H9 (cell line): ENCODE data around the gene NCBP2L. TPM values are rescaled to one million over a fixed set of nuclear protein-coding genes. Genes with fewer than 3 reads are reported as not detected.

Source experiments
- DNase-seq: peaks from one replicate; pipeline ENCODE4 v3.0.0-alpha.2; 2017
- H2AFZ ChIP-seq: one replicate; pipeline ENCODE4 v1.6.1; 2013; ENCODE audit warnings: mild to moderate bottlenecking, low read length, control low read depth, moderate library complexity
- H2AK5ac ChIP-seq: 2 replicates; pipeline ENCODE4 v1.6.1; 2013; ENCODE audit warnings: low read length, control low read depth, mixed read lengths; ENCODE audit not compliant: insufficient read length
- H2BK120ac ChIP-seq: one replicate; pipeline ENCODE4 v1.6.1; 2013; ENCODE audit warnings: low read depth, mild to moderate bottlenecking, low read length, control low read depth, inconsistent platforms; ENCODE audit not compliant: poor library complexity, severe bottlenecking
- H2BK12ac ChIP-seq: 2 replicates; pipeline ENCODE4 v1.6.1; 2013; ENCODE audit warnings: low read length, control low read depth, mixed read lengths, low read depth; ENCODE audit not compliant: insufficient read length
- H2BK15ac ChIP-seq: 2 replicates; pipeline ENCODE4 v1.6.1; 2013; ENCODE audit warnings: low read depth, low read length, control low read depth
- H2BK20ac ChIP-seq: one replicate; pipeline ENCODE4 v1.6.1; 2013; ENCODE audit warnings: low read depth, mild to moderate bottlenecking, low read length, control low read depth, inconsistent platforms; ENCODE audit not compliant: poor library complexity, severe bottlenecking
- H2BK5ac ChIP-seq: 2 replicates; pipeline ENCODE4 v1.6.1; 2013; ENCODE audit warnings: low read length, control low read depth, mixed read lengths; ENCODE audit not compliant: insufficient read length
- H3K14ac ChIP-seq: 2 replicates; pipeline ENCODE4 v1.6.1; 2013; ENCODE audit warnings: low read length, control low read depth; ENCODE audit not compliant: insufficient read depth
- H3K18ac ChIP-seq: 2 replicates; pipeline ENCODE4 v1.6.1; 2013; ENCODE audit warnings: low read depth, mild to moderate bottlenecking, mixed read lengths, low read length, control low read depth; ENCODE audit not compliant: insufficient read length
- H3K23ac ChIP-seq: 2 replicates; pipeline ENCODE4 v1.6.1; 2013; ENCODE audit warnings: low read length, control low read depth, mixed read lengths, low read depth; ENCODE audit not compliant: insufficient read length
- H3K23me2 ChIP-seq: 2 replicates; pipeline ENCODE4 v1.6.1; 2013; ENCODE audit warnings: low read depth, mild to moderate bottlenecking, mixed read lengths, low read length, control low read depth; ENCODE audit not compliant: insufficient read length, poor library complexity, severe bottlenecking
- H3K27ac ChIP-seq: 2 replicates; pipeline ENCODE4 v1.5.1; 2013; ENCODE audit warnings: low read length, control low read depth, mixed read lengths, low read depth; ENCODE audit not compliant: insufficient read length
- H3K27me3 ChIP-seq: 2 replicates; pipeline ENCODE4 v1.6.1; 2013; ENCODE audit warnings: low read length, control low read depth, inconsistent platforms; ENCODE audit not compliant: insufficient read depth
- H3K4ac ChIP-seq: 2 replicates; pipeline ENCODE4 v1.6.1; 2013; ENCODE audit warnings: low read depth, mild to moderate bottlenecking, control low read depth, inconsistent platforms, low read length, moderate library complexity
- H3K4me1 ChIP-seq: 2 replicates; pipeline ENCODE4 v1.6.1; 2013; ENCODE audit warnings: low read length, control low read depth, inconsistent platforms; ENCODE audit not compliant: insufficient read depth
- H3K4me2 ChIP-seq: 2 replicates; pipeline ENCODE4 v1.6.1; 2013; ENCODE audit warnings: low read length, control low read depth, mixed read lengths; ENCODE audit not compliant: insufficient read length, insufficient read depth
- H3K56ac ChIP-seq: 2 replicates; pipeline ENCODE4 v1.6.1; 2013; ENCODE audit warnings: low read depth, mild to moderate bottlenecking, mixed read lengths, low read length, control low read depth; ENCODE audit not compliant: insufficient read length
- H3K79me1 ChIP-seq: 2 replicates; pipeline ENCODE4 v1.6.1; 2013; ENCODE audit warnings: low read depth, mild to moderate bottlenecking, moderate library complexity, low read length, control low read depth, inconsistent platforms; ENCODE audit not compliant: insufficient read depth, poor library complexity, severe bottlenecking
- H3K79me2 ChIP-seq: 2 replicates; pipeline ENCODE4 v1.6.1; 2013; ENCODE audit warnings: low read length, control low read depth, inconsistent platforms; ENCODE audit not compliant: insufficient read depth
- H3K9ac ChIP-seq: 2 replicates; pipeline ENCODE4 v1.6.1; 2013; ENCODE audit warnings: low read length, control low read depth, mixed read lengths; ENCODE audit not compliant: insufficient read length; ENCODE audit errors: extremely low read depth
- H3K9me3 ChIP-seq: one replicate; pipeline ENCODE4 v1.6.1; 2013; ENCODE audit warnings: low read depth, low read length, inconsistent platforms; ENCODE audit not compliant: control insufficient read depth
- H3T11ph ChIP-seq: one replicate; pipeline ENCODE4 v1.6.1; 2013; ENCODE audit warnings: mild to moderate bottlenecking, low read length, control low read depth, inconsistent platforms
- H4K20me1 ChIP-seq: one replicate; pipeline ENCODE4 v1.6.1; 2013; ENCODE audit not compliant: control insufficient read depth, insufficient read length, insufficient read depth
- H4K5ac ChIP-seq: 2 replicates; pipeline ENCODE4 v1.6.1; 2013; ENCODE audit warnings: low read depth, mild to moderate bottlenecking, mixed read lengths, low read length, control low read depth; ENCODE audit not compliant: insufficient read length
- H4K8ac ChIP-seq: replicated peaks from 2 replicates; pipeline ENCODE4 v1.6.1; 2013; ENCODE audit warnings: low read length, control low read depth, mixed read lengths, low read depth; ENCODE audit not compliant: insufficient read length
- H4K91ac ChIP-seq: 2 replicates; pipeline ENCODE4 v1.6.1; 2013; ENCODE audit warnings: low read depth, mild to moderate bottlenecking, moderate library complexity, mixed read lengths, low read length, control low read depth; ENCODE audit not compliant: insufficient read length
- H3K27ac Mint-ChIP-seq, 3 experiments: 2 replicates in 2 of 3; 3 replicates in 1 of 3; pipeline ENCODE4 v1.8.0; 2020 to 2021; ENCODE audit warnings: mixed read lengths in 3 of 3, mild to moderate bottlenecking in 1 of 3, moderate library complexity in 1 of 3
- H3K27me3 Mint-ChIP-seq: 2 replicates; pipeline ENCODE4 v1.8.0; 2021; ENCODE audit warnings: low read depth, mild to moderate bottlenecking, moderate library complexity, mixed read lengths
- H3K36me3 Mint-ChIP-seq, 3 experiments: 2 replicates in 2 of 3; 3 replicates in 1 of 3; pipeline ENCODE4 v1.8.0; 2020 to 2021; ENCODE audit warnings: low read depth in 3 of 3, mixed read lengths in 3 of 3; ENCODE audit not compliant: insufficient read depth in 1 of 3
- H3K4me1 Mint-ChIP-seq, 2 experiments: 2 replicates each; pipeline ENCODE4 v1.8.0; 2020; ENCODE audit warnings: mixed read lengths in 2 of 2
- H3K4me3 Mint-ChIP-seq, 2 experiments: 2 replicates in 1 of 2; 3 replicates in 1 of 2; pipeline ENCODE4 v1.8.0; 2020 to 2021; ENCODE audit warnings: mild to moderate bottlenecking in 2 of 2, mixed read lengths in 2 of 2, moderate library complexity in 1 of 2
- H3K9me3 Mint-ChIP-seq, 2 experiments: 2 replicates in 1 of 2; 3 replicates in 1 of 2; pipeline ENCODE4 v1.8.0; 2020; ENCODE audit warnings: mild to moderate bottlenecking in 2 of 2, mixed read lengths in 2 of 2, moderate library complexity in 1 of 2
- CTCF ChIP-seq: fragments of 200-600 bp; sonication (generic); conservative IDR thresholded peaks from 3 replicates; pipeline ENCODE4 v1.8.0; 2021; ENCODE audit warnings: antibody characterized with exemption, mild to moderate bottlenecking
- WGBS: extraction: QIAGEN DNeasy Blood & Tissue Kit; methylation state at CpG from one replicate; pipeline ENCODE4 v1.1.7; 2013; ENCODE audit warnings: missing lambda C conversion rate, low lambda C conversion rate, mixed read lengths; ENCODE audit not compliant: insufficient read length; ENCODE audit errors: extremely low coverage; 5-methylcytosine and 5-hydroxymethylcytosine counted together
- total RNA-seq: library from RNA; stranded (reverse); gene quantifications from 2 replicates; pipeline ENCODE4 v1.2.1, GENCODE V29; 2021

The NCBP2L gene
- total RNA-seq, 1 experiment from 2014 or later: not detected

GRCh38 chrX:107738768-107739167 is 38.8 kb upstream of the NCBP2L start:
- Histone ChIP-seq H2BK20ac (no peak overlapping the region), H2BK15ac (no peak overlapping the region; the same call in 1 of the 2 replicates), H4K5ac (no peak overlapping the region), H3K27ac (no peak overlapping the region), H3K9me3 (no peaks in the 10 kb centered on the region), H2AK5ac (no peak overlapping the region), H2AFZ (no peak overlapping the region), H3K4me1 (no peaks in the 10 kb centered on the region; the same call in 1 of the 2 replicates), H4K91ac (no peak overlapping the region), H3K23ac (no peak overlapping the region), H3K4ac (no peak overlapping the region), H3K4me2 (no peak overlapping the region), H2BK12ac (no peak overlapping the region), H3K56ac (no peak overlapping the region), H4K20me1 (no peaks in the 10 kb centered on the region), H3K79me1 (no peaks in the 10 kb centered on the region), H3K23me2 (no peaks in the 10 kb centered on the region), H3K27me3 (no peaks in the 10 kb centered on the region; the same call in 1 of the 2 replicates), H3K14ac (no peak overlapping the region), H4K8ac (no peak overlapping the region), H3T11ph (no peak overlapping the region), H3K79me2 (no peaks in the 10 kb centered on the region), H2BK120ac (no peak overlapping the region), H2BK5ac (no peak overlapping the region), H3K18ac (no peak overlapping the region), H3K9ac (no peak overlapping the region)
- Mint-ChIP-seq H3K4me3 (no peak overlapping the region), H3K36me3 (peaks cover 0 to 2% (median 0%) of the 10 kb centered on the region in 3 experiments; a peak in 2 of 7 replicates), H3K27ac (no peak overlapping the region), H3K4me1 (peaks cover 19 to 42% of the 10 kb centered on the region in 2 experiments), H3K9me3 (peaks cover 0 to 55% of the 10 kb centered on the region in 2 experiments; a peak in 2 of 5 replicates), H3K27me3 (peaks cover 11% of the 10 kb centered on the region)
- no peak for DNase-seq
- WGBS: no CpG with 5 or more reads among the region's 8 CpGs
- no peak for TF ChIP-seq CTCF
